SK-N-SH (cell line): ENCODE results near the gene MAP2K5. TPM values are rescaled to one million over a fixed set of nuclear protein-coding genes. Genes with fewer than 3 reads are reported as not detected.

Experiments
- CTCF ChIA-PET: fragments of 300-600, 350-600 bp; formaldehyde crosslinking; extraction: SDS; loops from one replicate; lab custom pipeline; 2021; lab: Yijun Ruan, JAX
- POLR2A ChIA-PET: fragments of 350-600 bp; sonication (Branson Sonifier 250); formaldehyde crosslinking; extraction: SDS; loops from one replicate; lab custom pipeline; 2020; ENCODE audit warnings: antibody characterized with exemption, inconsistent platforms; lab: Yijun Ruan, JAX
- DNase-seq: peaks from one replicate; pipeline ENCODE4 v3.0.0; 2012
- H2AFZ ChIP-seq: fragments of 200-600 bp; sonication (generic); 2 replicates; pipeline ENCODE4 v1.8.1; 2016; ENCODE audit warnings: antibody characterized with exemption, mild to moderate bottlenecking, low read depth
- H3F3A ChIP-seq: fragments of 200-600 bp; sonication (generic); replicated peaks from 2 replicates; pipeline ENCODE3; 2016; ENCODE audit warnings: antibody characterized with exemption, mild to moderate bottlenecking; ENCODE audit not compliant: insufficient read depth
- H3K27ac ChIP-seq, 2 experiments: fragments of 200-500 bp in 1 of 2; fragments of 200-600 bp in 1 of 2; sonication (Bioruptor generic) in 1 of 2; sonication (generic), shearing (Covaris generic) in 1 of 2; 2 replicates each; pipeline versions ENCODE4 v1.5.1 to v1.6.1; 2014 to 2016; ENCODE audit warnings: low read depth in 2 of 2, inconsistent platforms in 1 of 2, low read length in 1 of 2, mild to moderate bottlenecking in 1 of 2, mixed read lengths in 1 of 2
- H3K27me3 ChIP-seq: fragments of 200-600 bp; sonication (generic), shearing (Covaris generic); 2 replicates; pipeline ENCODE4 v1.6.1; 2016; ENCODE audit warnings: mixed run types; ENCODE audit not compliant: insufficient read depth
- H3K36me3 ChIP-seq, 2 experiments: fragments of 200-500 bp in 1 of 2; fragments of 200-600 bp in 1 of 2; sonication (Bioruptor generic) in 1 of 2; sonication (generic) in 1 of 2; replicated peaks in 1 of 2; 2 replicates each; pipeline versions ENCODE3 to v1.5.1; 2014 to 2016; ENCODE audit warnings: low read length in 1 of 2, mild to moderate bottlenecking in 1 of 2; ENCODE audit not compliant: insufficient read depth in 2 of 2, control insufficient read depth in 1 of 2
- H3K4me1 ChIP-seq, 2 experiments: fragments of 200-500 bp in 1 of 2; fragments of 200-600 bp in 1 of 2; sonication (Bioruptor generic) in 1 of 2; sonication (generic), shearing (Covaris generic) in 1 of 2; 2 replicates each; pipeline versions ENCODE4 v1.5.1 to v1.6.1; 2014 to 2016; ENCODE audit warnings: low read depth in 1 of 2, low read length in 1 of 2, mixed run types in 1 of 2; ENCODE audit not compliant: insufficient read depth in 2 of 2, control insufficient read depth in 1 of 2
- H3K4me2 ChIP-seq: fragments of 200-600 bp; sonication (generic), shearing (Covaris generic); 2 replicates; pipeline ENCODE4 v1.6.1; 2017; ENCODE audit warnings: mixed run types
- H3K4me3 ChIP-seq, 2 experiments: fragments of 200-500 bp in 1 of 2; fragments of 200-600 bp in 1 of 2; sonication (Bioruptor generic) in 1 of 2; sonication (generic), shearing (Covaris generic) in 1 of 2; 2 replicates each; pipeline versions ENCODE4 v1.5.1 to v1.8.1; 2014 to 2016; ENCODE audit warnings: low read depth in 2 of 2, inconsistent platforms in 1 of 2, low read length in 1 of 2, mild to moderate bottlenecking in 1 of 2, mixed read lengths in 1 of 2, moderate library complexity in 1 of 2
- H3K79me2 ChIP-seq: fragments of 200-600 bp; sonication (generic); 2 replicates; pipeline ENCODE4 v1.8.1; 2017; ENCODE audit warnings: mild to moderate bottlenecking; ENCODE audit not compliant: insufficient read depth
- H3K9ac ChIP-seq: fragments of 200-600 bp; sonication (generic); 2 replicates; pipeline ENCODE4 v1.6.1; 2017; ENCODE audit warnings: mixed run types
- H3K9me2 ChIP-seq: fragments of 200-600 bp; sonication (generic); 2 replicates; pipeline ENCODE4 v1.6.1; 2017; ENCODE audit warnings: mixed run types
- H3K9me3 ChIP-seq: fragments of 200-600 bp; sonication (generic); 2 replicates; pipeline ENCODE4 v1.6.1; 2017; ENCODE audit warnings: mixed run types, mild to moderate bottlenecking, moderate library complexity
- H4K20me1 ChIP-seq: fragments of 200-600 bp; sonication (generic); 2 replicates; pipeline ENCODE4 v1.6.1; 2017; ENCODE audit warnings: mild to moderate bottlenecking, mixed run types; ENCODE audit not compliant: insufficient read depth
- GABPA ChIP-seq: IDR thresholded peaks from 2 replicates; pipeline ENCODE4 v1.4.0; 2012; ENCODE audit warnings: low read depth, mild to moderate bottlenecking
- MXI1 ChIP-seq: IDR thresholded peaks from 2 replicates; pipeline ENCODE4 v1.6.1; 2012; ENCODE audit warnings: mild to moderate bottlenecking, low read depth, low read length, improper control_type of control experiment
- NRF1 ChIP-seq: IDR thresholded peaks from 2 replicates; pipeline ENCODE4 v1.6.1; 2012; ENCODE audit warnings: low read depth, mild to moderate bottlenecking, low read length
- RXRA ChIP-seq: IDR thresholded peaks from 2 replicates; pipeline ENCODE4 v1.4.0; 2012; ENCODE audit warnings: low read depth, mild to moderate bottlenecking, borderline replicate concordance
- USF1 ChIP-seq: IDR thresholded peaks from 2 replicates; pipeline ENCODE4 v1.4.0; 2012; ENCODE audit warnings: low read depth, borderline replicate concordance
- WGBS: methylation state at CpG from one replicate; pipeline ENCODE4 v1.1.6; 2017; ENCODE audit warnings: low lambda C conversion rate; 5-methylcytosine and 5-hydroxymethylcytosine counted together
- polyA plus RNA-seq, 3 experiments: library from polyadenylated mRNA; depleted of rRNA; stranded (reverse); fragments of >200 nt; gene quantifications; 2 replicates each; pipeline ENCODE4 v1.2.3, GENCODE V29; 2012
- TF ChIP-seq, protein P1 (sequence below): fragments of 200-600 bp; sonication (generic); IDR thresholded peaks from 2 replicates; pipeline ENCODE4 v1.6.1; 2017; ENCODE audit warnings: antibody characterized with exemption, mild to moderate bottlenecking, moderate library complexity
- TF ChIP-seq, protein P2 (sequence below): IDR thresholded peaks from 2 replicates; pipeline ENCODE4 v1.4.0; 2012; ENCODE audit warnings: low read depth, borderline replicate concordance

MAP2K5 gene
- polyA plus RNA-seq, 1 of the 3 experiments (the other 2 are of a cell fraction): 6.2 TPM

DNA sequence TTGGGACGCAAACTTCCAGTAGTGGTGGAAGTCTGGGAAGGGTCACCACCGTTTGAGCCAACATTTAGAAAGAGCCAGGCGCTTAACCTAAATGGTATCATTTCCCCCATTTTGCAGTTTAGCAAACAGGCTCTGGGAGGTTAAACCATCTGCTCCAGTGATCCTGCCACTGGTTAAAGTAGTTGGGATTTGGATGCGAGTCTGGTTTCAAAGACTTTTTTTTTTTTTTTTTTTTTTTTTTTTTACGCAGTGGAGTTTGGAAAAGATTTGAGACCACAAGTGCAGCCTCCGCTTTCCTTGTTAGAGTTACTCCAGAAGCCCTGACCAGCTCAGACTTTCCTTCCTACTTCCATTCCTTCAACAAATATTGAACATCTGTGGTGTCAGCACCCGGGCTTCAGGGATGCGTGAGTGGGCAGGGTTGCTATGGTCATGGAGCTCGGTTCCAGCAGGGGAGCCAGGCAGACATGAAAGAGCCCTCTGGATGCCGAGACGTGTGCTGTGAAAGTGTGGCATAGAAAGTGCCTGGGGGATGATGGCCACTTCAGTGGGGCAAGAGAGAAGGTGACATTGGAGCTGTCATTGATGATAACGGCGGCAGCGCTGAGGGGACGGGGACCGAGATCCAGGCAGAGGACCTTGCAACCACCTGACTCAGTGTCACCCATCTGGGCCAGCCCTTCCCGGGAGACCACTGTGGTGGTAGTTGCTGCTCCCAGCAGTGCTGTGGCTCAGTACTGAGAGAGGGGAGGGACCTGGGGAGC is 298.4 kb downstream of the MAP2K5 start:
- TF ChIP-seq NRF1: no peak
- TF ChIP-seq, protein P1, sequence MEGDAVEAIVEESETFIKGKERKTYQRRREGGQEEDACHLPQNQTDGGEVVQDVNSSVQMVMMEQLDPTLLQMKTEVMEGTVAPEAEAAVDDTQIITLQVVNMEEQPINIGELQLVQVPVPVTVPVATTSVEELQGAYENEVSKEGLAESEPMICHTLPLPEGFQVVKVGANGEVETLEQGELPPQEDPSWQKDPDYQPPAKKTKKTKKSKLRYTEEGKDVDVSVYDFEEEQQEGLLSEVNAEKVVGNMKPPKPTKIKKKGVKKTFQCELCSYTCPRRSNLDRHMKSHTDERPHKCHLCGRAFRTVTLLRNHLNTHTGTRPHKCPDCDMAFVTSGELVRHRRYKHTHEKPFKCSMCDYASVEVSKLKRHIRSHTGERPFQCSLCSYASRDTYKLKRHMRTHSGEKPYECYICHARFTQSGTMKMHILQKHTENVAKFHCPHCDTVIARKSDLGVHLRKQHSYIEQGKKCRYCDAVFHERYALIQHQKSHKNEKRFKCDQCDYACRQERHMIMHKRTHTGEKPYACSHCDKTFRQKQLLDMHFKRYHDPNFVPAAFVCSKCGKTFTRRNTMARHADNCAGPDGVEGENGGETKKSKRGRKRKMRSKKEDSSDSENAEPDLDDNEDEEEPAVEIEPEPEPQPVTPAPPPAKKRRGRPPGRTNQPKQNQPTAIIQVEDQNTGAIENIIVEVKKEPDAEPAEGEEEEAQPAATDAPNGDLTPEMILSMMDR: 0 out of 2 replicates have a peak, but pooled peaks have one; percentile 13
- peak; percentile 24; the same call in 1 of the 2 replicates for TF ChIP-seq MXI1
- TF ChIP-seq USF1: no peak

GRCh38 chr15:67841513-67841762 is 298.9 kb downstream of the MAP2K5 start:
- no peak for TF ChIP-seq GABPA
- no peaks in the 10 kb centered on the region for H3K79me2 ChIP-seq
- peaks cover 0 to 12% of the 10 kb centered on the region in 2 experiments; a peak in 2 of 4 replicates for H3K4me1 ChIP-seq
- no peaks in the 10 kb centered on the region for H3K9me3 ChIP-seq
- H3K4me2 ChIP-seq: peak overlapping the region; percentile 82
- no peaks in the 10 kb centered on the region for H3K36me3 ChIP-seq
- no peaks in the 10 kb centered on the region for H3K27me3 ChIP-seq
- WGBS: 98% methylated on average over 4 of the region's 4 CpGs
- no peak overlapping the region for H3K9ac ChIP-seq
- no peak overlapping the region for H3K27ac ChIP-seq
- H3F3A ChIP-seq: peaks cover 8% of the 10 kb centered on the region
- POLR2A ChIA-PET: interaction anchor here (0.7 kb wide), 1 partner anchor 388 kb away, joined by 3 read pairs; the partner anchor contains the start of gene CLN6
- no peaks in the 10 kb centered on the region for H4K20me1 ChIP-seq
- H3K4me3 ChIP-seq: peak overlapping the region; percentile 73 to 97; a peak in 3 of 4 replicates
- H3K9me2 ChIP-seq: no peaks in the 10 kb centered on the region
- CTCF ChIA-PET: interaction anchor here (0.8 to 2.6 kb wide), 8 partner anchors 22 to 937 kb away, joined by 3 to 10 read pairs (median 4); no protein-coding TSS in a partner anchor
- no peak overlapping the region for H2AFZ ChIP-seq
- DNase-seq: no peak

More for the DNA sequence above, 298.4 kb downstream of the MAP2K5 start:
- Histone ChIP-seq H3K9me3 (no peaks in the 10 kb centered on the region), H3K9ac (peak overlapping the region; percentile 76), H4K20me1 (no peaks in the 10 kb centered on the region), H2AFZ (peak overlapping the region; percentile 91), H3K79me2 (no peaks in the 10 kb centered on the region), H3K27me3 (no peaks in the 10 kb centered on the region), H3K4me3 (peak overlapping the region; percentile 73 to 97), H3K27ac (peak overlapping the region; percentile 83 to 90), H3K4me1 (peaks cover 0 to 12% of the 10 kb centered on the region in 2 experiments; a peak in 2 of 4 replicates), H3K9me2 (no peaks in the 10 kb centered on the region), H3F3A (peaks cover 8% of the 10 kb centered on the region), H3K4me2 (peak overlapping the region; percentile 82), H3K36me3 (no peaks in the 10 kb centered on the region)
- WGBS: 10% methylated on average over 17 of the region's 17 CpGs
- POLR2A ChIA-PET: interaction anchor here (0.7 kb wide), 1 partner anchor 388 kb away, joined by 3 read pairs; the partner anchor contains the start of gene CLN6
- peak; percentile 75 for DNase-seq
- CTCF ChIA-PET: interaction anchor here (0.8 to 2.6 kb wide), 7 partner anchors 22 to 937 kb away, joined by 3 to 10 read pairs (median 4); no protein-coding TSS in a partner anchor

- POLR2A ChIA-PET: no interaction called here
- no peak overlapping the region for H3K27ac ChIP-seq
- H3K27me3 ChIP-seq: no peaks in the 10 kb centered on the region
- no peaks in the 10 kb centered on the region for H4K20me1 ChIP-seq
- H3K36me3 ChIP-seq: no peaks in the 10 kb centered on the region
- no peaks in the 10 kb centered on the region for H3K79me2 ChIP-seq
- no peak overlapping the region for H3K9ac ChIP-seq
- no peak for DNase-seq
- TF ChIP-seq GABPA: no peak
- no peak for TF ChIP-seq NRF1
- TF ChIP-seq MXI1: no peak
- TF ChIP-seq, protein P2, sequence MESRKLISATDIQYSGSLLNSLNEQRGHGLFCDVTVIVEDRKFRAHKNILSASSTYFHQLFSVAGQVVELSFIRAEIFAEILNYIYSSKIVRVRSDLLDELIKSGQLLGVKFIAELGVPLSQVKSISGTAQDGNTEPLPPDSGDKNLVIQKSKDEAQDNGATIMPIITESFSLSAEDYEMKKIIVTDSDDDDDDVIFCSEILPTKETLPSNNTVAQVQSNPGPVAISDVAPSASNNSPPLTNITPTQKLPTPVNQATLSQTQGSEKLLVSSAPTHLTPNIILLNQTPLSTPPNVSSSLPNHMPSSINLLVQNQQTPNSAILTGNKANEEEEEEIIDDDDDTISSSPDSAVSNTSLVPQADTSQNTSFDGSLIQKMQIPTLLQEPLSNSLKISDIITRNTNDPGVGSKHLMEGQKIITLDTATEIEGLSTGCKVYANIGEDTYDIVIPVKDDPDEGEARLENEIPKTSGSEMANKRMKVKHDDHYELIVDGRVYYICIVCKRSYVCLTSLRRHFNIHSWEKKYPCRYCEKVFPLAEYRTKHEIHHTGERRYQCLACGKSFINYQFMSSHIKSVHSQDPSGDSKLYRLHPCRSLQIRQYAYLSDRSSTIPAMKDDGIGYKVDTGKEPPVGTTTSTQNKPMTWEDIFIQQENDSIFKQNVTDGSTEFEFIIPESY: no peak
- TF ChIP-seq RXRA: no peak
- peaks cover 0 to 15% of the 10 kb centered on the region in 2 experiments; a peak in 2 of 4 replicates for H3K4me1 ChIP-seq
- H2AFZ ChIP-seq: no peak overlapping the region
- CTCF ChIA-PET: interaction anchor here (1.0 to 2.6 kb wide), 3 partner anchors 20 to 312 kb away, joined by 3 to 10 read pairs (median 5); partner anchors contain the start of gene PIAS1
- H3K4me2 ChIP-seq: no peak overlapping the region
- no peaks in the 10 kb centered on the region for H3K9me3 ChIP-seq
- H3K9me2 ChIP-seq: no peaks in the 10 kb centered on the region
- no peak overlapping the region for H3K4me3 ChIP-seq
- 91% methylated on average over 5 of the region's 7 CpGs for WGBS
- H3F3A ChIP-seq: peaks cover 8% of the 10 kb centered on the region
Measured at GRCh38 chr15:67843092-67843501, 300.6 kb downstream of the MAP2K5 start.
